8988T (cell line): Measurements from ENCODE around the gene FLT1.

Experiments
- DNase-seq: peaks from one replicate; pipeline ENCODE4 v3.0.0; 2011

The FLT1 gene

DNA sequence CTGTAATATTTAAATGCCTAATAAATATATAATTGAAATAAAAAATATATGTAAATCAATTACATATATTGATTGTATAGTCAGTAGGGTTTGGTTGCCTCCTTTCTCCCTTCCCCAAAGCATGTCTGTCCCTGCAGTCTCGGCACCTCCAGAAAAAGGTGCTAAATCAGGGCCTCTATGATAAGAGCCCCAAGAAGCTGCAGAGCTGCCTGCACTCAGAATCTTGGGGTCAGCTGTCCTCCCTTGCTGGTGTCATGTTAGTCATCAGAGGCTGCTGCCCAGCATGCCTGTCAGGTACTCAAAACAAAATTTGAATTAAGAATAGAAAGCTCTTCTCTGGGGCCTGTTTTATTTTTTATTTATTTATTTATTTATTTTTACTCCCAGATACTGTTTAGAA, 9.8 kb downstream of the FLT1 start:
- no peak for DNase-seq

GRCh38 chr13:28483313-28483931, 11.5 kb downstream of the FLT1 start:
- no peak for DNase-seq

DNA sequence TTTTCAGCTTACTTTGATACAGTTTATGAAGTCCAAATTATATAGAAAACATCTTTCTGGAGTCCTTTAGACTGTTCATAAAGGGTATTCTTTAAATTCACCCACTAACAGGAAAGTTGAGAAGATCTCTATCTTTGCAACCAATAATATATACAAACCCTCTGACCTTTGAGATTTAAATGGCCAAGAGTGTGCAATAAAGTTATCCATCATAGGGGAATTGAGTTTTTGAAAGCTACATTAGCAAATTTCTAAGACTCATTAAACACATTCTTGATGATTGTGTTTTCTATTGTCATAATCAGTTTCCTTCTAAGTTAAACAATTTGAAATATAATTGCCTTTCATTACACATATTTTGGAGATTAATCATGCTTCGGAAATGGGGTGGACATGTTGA, 15.9 kb downstream of the FLT1 start:
- no peak for DNase-seq

DNA sequence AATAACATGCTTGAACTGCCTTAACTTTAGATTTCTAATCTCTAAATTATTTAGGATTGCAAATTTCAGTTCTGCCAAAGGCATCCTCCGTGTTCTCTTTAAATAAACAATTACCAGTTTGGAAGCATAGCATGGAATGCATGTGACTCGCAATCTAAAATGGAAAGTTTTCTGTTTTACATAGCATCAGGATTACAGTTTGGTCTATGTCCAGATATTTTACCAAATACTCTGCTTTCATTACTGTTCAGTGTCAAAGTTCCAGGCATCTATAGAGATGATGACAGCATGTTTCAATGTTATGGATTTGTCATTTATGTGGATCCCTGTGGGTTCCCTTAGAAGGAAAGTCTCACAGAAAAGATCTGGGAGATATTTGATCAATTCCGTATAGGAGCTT, 16.8 kb downstream of the FLT1 start:
- no peak for DNase-seq

DNA sequence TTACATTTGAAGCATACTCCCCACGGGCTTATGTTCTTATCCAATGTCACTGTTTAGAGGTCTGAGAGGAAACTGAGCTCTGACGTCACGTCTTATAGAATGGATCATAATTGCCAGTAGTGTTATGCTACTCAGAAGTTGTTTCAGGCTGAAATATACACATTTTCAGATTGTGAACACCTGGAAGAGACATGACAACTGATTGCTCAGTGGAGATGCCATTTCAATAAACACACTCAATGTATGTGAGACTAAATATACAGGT, 17.3 kb downstream of the FLT1 start:
- DNase-seq: no peak

GRCh38 chr13:28476919-28477708, 17.8 kb downstream of the FLT1 start:
- no peak for DNase-seq

GRCh38 chr13:28475916-28476725, 18.8 kb downstream of the FLT1 start:
- no peak for DNase-seq

DNA sequence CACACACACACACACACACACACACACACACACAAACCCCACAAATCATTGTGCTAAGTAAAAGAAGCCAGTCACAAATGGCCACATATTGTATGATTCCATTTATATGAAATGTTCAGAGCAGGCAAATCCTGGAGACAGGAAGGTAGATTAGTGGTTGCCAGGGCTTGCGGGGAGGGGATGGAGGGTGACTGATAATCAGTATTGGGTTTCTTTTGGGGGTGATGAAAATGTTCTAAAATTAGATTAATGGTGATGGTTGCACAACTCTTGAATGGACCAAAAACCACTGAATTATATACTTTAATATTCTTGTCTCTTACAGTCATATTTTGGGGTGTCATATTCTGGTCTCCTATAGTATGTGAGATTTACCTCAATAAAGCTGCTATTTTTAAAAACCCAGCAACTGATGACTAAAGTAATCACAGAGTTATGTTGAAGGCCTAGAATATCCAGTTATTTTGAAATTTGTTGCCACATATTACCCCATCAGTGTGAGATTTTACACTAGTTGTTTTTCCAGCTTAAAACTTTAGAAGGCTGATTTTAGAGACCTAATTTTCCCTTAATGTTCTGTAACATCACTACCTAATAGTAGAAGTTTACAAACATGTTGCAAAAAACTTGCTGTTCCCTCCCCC, 20.3 kb downstream of the FLT1 start:
- no peak for DNase-seq

GRCh38 chr13:28473044-28473443, 21.9 kb downstream of the FLT1 start:
- DNase-seq: no peak

GRCh38 chr13:28471421-28471820, 23.5 kb downstream of the FLT1 start:
- DNase-seq: no peak

DNA sequence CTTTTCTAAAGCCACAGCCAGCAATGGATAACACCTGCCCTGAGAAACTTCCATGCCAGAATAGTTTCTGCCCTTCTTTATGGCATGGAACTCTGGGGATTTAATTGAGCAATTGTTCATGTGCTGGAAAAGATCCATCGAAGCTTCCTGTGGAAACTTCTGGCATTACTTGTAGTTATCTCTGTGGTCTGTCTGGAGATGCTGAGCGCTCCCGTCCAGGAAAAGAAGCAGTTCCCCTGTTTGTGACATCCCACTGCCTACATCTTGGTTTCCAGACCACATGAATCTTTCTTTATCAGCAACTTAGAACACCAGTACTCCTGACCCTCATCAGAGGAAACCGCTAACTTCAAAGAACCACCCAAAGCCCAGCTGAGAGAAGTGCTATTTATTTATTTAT, 24.6 kb downstream of the FLT1 start:
- no peak for DNase-seq

DNA sequence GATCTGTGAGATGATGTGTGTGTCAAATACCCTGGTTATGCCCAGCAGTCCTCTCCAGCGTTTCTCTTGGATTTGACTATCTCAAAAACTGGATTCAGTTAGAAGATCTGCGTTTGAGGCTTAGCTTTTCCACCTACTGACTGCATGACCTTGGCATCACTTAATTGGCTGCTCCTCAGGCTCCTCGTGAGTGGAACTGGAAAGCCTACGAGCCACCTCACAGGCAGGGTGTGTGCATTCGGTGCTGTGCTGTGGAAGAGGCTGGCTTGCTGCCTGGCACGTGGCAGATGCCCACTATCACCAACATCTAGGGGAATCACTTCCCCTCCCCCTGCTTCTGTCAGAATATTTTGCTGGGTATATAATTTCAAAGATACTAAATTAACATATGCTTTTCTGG, 25.6 kb downstream of the FLT1 start:
- no peak for DNase-seq

- no peak for DNase-seq
Observed at GRCh38 chr13:28468023-28468915, 26.7 kb downstream of the FLT1 start.

GRCh38 chr13:28467034-28467433, 27.9 kb downstream of the FLT1 start:
- DNase-seq: no peak

DNA sequence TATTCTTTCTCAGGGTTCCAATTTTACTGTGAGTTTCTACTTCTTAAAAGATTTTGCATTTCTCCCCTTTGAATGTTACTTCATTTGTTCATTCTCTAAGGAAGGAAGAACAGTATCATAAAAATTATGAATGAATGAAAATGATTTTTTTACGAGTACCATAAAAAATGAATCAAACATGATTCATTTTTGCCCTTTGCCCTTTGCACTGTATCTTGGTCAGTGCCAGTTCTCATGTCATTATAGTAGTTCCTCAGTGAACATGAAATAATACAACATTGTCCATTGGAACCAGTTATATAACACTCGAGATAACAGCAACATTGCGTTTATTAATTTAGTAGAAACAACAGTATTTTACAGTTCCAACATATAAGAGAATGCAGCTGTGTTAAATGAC, 28.8 kb downstream of the FLT1 start:
- no peak for DNase-seq

- DNase-seq: no peak
Observed at GRCh38 chr13:28464861-28465460, 30.0 kb downstream of the FLT1 start.

GRCh38 chr13:28463481-28463880, 31.4 kb downstream of the FLT1 start:
- no peak for DNase-seq

GRCh38 chr13:28459911-28460310, 35.0 kb downstream of the FLT1 start:
- DNase-seq: no peak

GRCh38 chr13:28458608-28459007, 36.3 kb downstream of the FLT1 start:
- DNase-seq: no peak

GRCh38 chr13:28458051-28458450, 36.9 kb downstream of the FLT1 start:
- DNase-seq: no peak

- no peak for DNase-seq
Observed at GRCh38 chr13:28457521-28457920, 37.4 kb downstream of the FLT1 start.

- DNase-seq: no peak
Observed at GRCh38 chr13:28455580-28456194, 39.2 kb downstream of the FLT1 start.
